CD14-positive monocyte (primary cell): Measurements from ENCODE around the gene PLD1. TPM values are rescaled to one million over a fixed set of nuclear protein-coding genes. Genes with fewer than 3 reads are reported as not detected.

ENCODE experiments used
- DNase-seq, 3 donors: peaks; one replicate each; pipeline ENCODE4 v3.0.0-alpha.2; 2011 to 2022
- H2AFZ ChIP-seq: 2 replicates; pipeline ENCODE4 v1.6.0; 2012; ENCODE audit warnings: mild to moderate bottlenecking, low read depth, low read length, inconsistent platforms; ENCODE audit not compliant: insufficient read depth, poor library complexity, severe bottlenecking
- H3K27ac ChIP-seq, 2 donors: 1 replicate in 1 of 2; 2 replicates in 1 of 2; pipeline ENCODE4 v1.5.1; 2012 to 2013; ENCODE audit warnings: low read length in 2 of 2, control low read depth in 1 of 2, inconsistent platforms in 1 of 2, low read depth in 1 of 2, mild to moderate bottlenecking in 1 of 2
- H3K27me3 ChIP-seq, 2 donors: one replicate each; pipeline versions ENCODE4 v1.6.0 to v1.6.1; 2011 to 2013; ENCODE audit warnings: low read length in 2 of 2; ENCODE audit not compliant: control insufficient read depth in 2 of 2, insufficient read depth in 2 of 2
- H3K36me3 ChIP-seq, 2 donors: replicated peaks in 1 of 2; 1 replicate in 1 of 2; 2 replicates in 1 of 2; pipeline versions ENCODE4 v1.5.1 to v1.6.1; 2012 to 2013; ENCODE audit warnings: low read length in 2 of 2, control low read depth in 1 of 2, inconsistent platforms in 1 of 2, mild to moderate bottlenecking in 1 of 2; ENCODE audit not compliant: insufficient read depth in 2 of 2, control insufficient read depth in 1 of 2
- H3K4me1 ChIP-seq, 2 donors: 1 replicate in 1 of 2; 2 replicates in 1 of 2; pipeline versions ENCODE4 v1.5.1 to v1.6.1; 2012 to 2013; ENCODE audit warnings: low read length in 2 of 2, control low read depth in 1 of 2, inconsistent platforms in 1 of 2, mild to moderate bottlenecking in 1 of 2, moderate library complexity in 1 of 2; ENCODE audit not compliant: insufficient read depth in 2 of 2, control insufficient read depth in 1 of 2
- H3K4me2 ChIP-seq: replicated peaks from 2 replicates; pipeline ENCODE3; 2012; ENCODE audit warnings: low read length, moderate library complexity, mild to moderate bottlenecking; ENCODE audit not compliant: poor library complexity, severe bottlenecking; ENCODE audit errors: extremely low read depth
- H3K4me3 ChIP-seq, 3 experiments: fragments of 200-600 bp in 1 of 3; sonication (generic) in 1 of 3; replicated peaks in 1 of 3; 1 replicate in 2 of 3; 2 replicates in 1 of 3; pipeline ENCODE4 v1.5.1; 2011 to 2013; ENCODE audit warnings: low read length in 3 of 3, mild to moderate bottlenecking in 3 of 3, control low read depth in 2 of 3, low read depth in 2 of 3, inconsistent platforms in 1 of 3, moderate library complexity in 1 of 3
- H3K79me2 ChIP-seq: 2 replicates; pipeline ENCODE4 v1.6.0; 2012; ENCODE audit warnings: mild to moderate bottlenecking, control low read depth, inconsistent platforms, low read length, moderate library complexity; ENCODE audit not compliant: insufficient read depth
- H3K9ac ChIP-seq: 2 replicates; pipeline ENCODE4 v1.6.0; 2017; ENCODE audit warnings: low read length, mild to moderate bottlenecking; ENCODE audit not compliant: insufficient read depth, poor library complexity, severe bottlenecking
- H3K9me3 ChIP-seq, 2 donors: replicated peaks in 1 of 2; 1 replicate in 1 of 2; 2 replicates in 1 of 2; pipeline versions ENCODE4 v1.5.1 to v1.6.1; 2012 to 2013; ENCODE audit warnings: low read length in 2 of 2, control low read depth in 1 of 2; ENCODE audit not compliant: control insufficient read depth in 1 of 2, insufficient read depth in 1 of 2
- H4K20me1 ChIP-seq: 2 replicates; pipeline ENCODE4 v1.6.0; 2012; ENCODE audit warnings: mild to moderate bottlenecking, low read length, control low read depth, moderate library complexity; ENCODE audit not compliant: insufficient read depth
- H3K27ac Mint-ChIP-seq, 7 donors: one replicate each; pipeline ENCODE4 v1.8.0; 2020; ENCODE audit warnings: mild to moderate bottlenecking in 7 of 7, mixed read lengths in 7 of 7, moderate library complexity in 6 of 7, inconsistent platforms in 2 of 7
- H3K27me3 Mint-ChIP-seq, 3 donors: one replicate each; pipeline ENCODE4 v1.8.0; 2021 to 2022; ENCODE audit warnings: low read depth in 3 of 3, mild to moderate bottlenecking in 3 of 3, mixed read lengths in 3 of 3, moderate library complexity in 3 of 3, inconsistent platforms in 1 of 3
- H3K36me3 Mint-ChIP-seq, 2 donors: one replicate each; pipeline ENCODE4 v1.8.0; 2020; ENCODE audit warnings: mixed read lengths in 2 of 2, inconsistent platforms in 1 of 2, mild to moderate bottlenecking in 1 of 2
- H3K4me1 Mint-ChIP-seq: one replicate; pipeline ENCODE4 v1.8.0; 2020; ENCODE audit warnings: mild to moderate bottlenecking, mixed read lengths
- H3K4me3 Mint-ChIP-seq, 2 donors: one replicate each; pipeline ENCODE4 v1.8.0; 2020; ENCODE audit warnings: mild to moderate bottlenecking in 2 of 2, mixed read lengths in 2 of 2, moderate library complexity in 1 of 2
- H3K9me3 Mint-ChIP-seq, 7 donors: one replicate each; pipeline ENCODE4 v1.8.0; 2020 to 2022; ENCODE audit warnings: mixed read lengths in 7 of 7, mild to moderate bottlenecking in 6 of 7, moderate library complexity in 6 of 7, inconsistent platforms in 2 of 7
- WGBS: methylation state at CpG from one replicate; pipeline ENCODE4 v1.1.5; 2013; ENCODE audit warnings: missing lambda C conversion rate; ENCODE audit not compliant: insufficient coverage; 5-methylcytosine and 5-hydroxymethylcytosine counted together
- intact Hi-C, 2 donors: fragments of 100-400 bp; cut with micrococcal nuclease; formaldehyde crosslinking; loops; one replicate each; pipeline versions ENCODE4 v1.15.0 to v1.15.1; 2023
- polyA plus RNA-seq, 3 donors: library from polyadenylated mRNA; depleted of rRNA in 1 of 3; unstranded in 2 of 3; stranded (reverse) in 1 of 3; fragments of 300-500 nt in 2 of 3; fragments of >200 nt in 1 of 3; fragmentation: Illumina TruSeq in 2 of 3; gene quantifications; 1 replicate in 2 of 3; 2 replicates in 1 of 3; pipeline ENCODE4 v1.2.3, GENCODE V29; 2012 to 2021
- TF ChIP-seq, protein P1 (sequence below): fragments of 200-600 bp; IDR thresholded peaks from one replicate; pipeline ENCODE4 v1.8.0; 2022; ENCODE audit warnings: antibody characterized with exemption, mild to moderate bottlenecking

PLD1 gene
- polyA plus RNA-seq, 3 donors = 5.1 to 7.9 (median 5.8) TPM

DNA sequence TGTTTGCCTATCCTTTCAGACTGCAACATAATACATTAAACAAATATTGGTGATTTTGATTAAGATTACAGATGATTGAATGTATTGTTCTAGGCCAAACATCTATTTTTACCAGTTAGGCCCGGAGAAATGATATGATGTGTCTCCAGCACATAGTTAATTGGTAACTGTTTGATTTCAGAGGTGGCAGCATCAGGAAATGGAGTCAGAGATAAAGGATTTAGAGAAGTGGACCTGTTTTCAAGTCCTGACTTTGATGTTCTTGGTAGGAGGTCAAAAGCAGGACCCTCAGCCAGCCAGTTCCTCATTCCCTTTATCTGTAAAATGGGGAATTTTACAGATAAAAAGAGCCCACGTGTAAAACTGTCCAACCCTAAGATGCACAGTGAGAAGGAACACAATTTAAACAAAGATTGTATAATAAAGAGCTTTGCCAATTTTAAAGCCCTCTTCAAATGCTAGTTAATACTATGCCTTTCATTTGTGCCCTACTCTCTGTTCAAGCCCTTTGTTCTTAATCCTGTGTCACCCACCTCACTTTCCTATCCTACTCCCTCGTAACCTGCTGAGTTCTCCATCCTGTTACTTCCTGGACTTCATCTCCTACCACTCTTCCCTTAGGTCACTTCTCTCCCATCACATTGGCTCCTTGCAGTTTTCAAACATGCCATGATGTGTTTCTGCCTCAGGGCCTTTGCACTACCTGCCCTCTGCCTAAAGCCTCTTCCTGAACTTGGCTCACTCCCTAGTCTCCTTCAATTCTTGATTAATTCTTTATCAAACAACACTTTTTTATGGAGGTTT lies 35.4 kb upstream of the PLD1 start:
- Histone ChIP-seq H3K27me3 (no peaks in the 10 kb centered on the region), H3K9ac (no peak overlapping the region), H3K79me2 (no peaks in the 10 kb centered on the region), H3K4me1 (peaks cover 10 to 15% of the 10 kb centered on the region in 2 donors), H4K20me1 (no peaks in the 10 kb centered on the region), H3K4me3 (no peak overlapping the region), H2AFZ (no peak overlapping the region), H3K4me2 (no peak overlapping the region), H3K36me3 (no peaks in the 10 kb centered on the region), H3K9me3 (no peaks in the 10 kb centered on the region), H3K27ac (no peak overlapping the region)
- intact Hi-C loops = no loop called here
- DNase-seq = no peak
- no peaks in the 10 kb centered on the region for H3K36me3 Mint-ChIP-seq
- no peak overlapping the region for H3K27ac Mint-ChIP-seq
- H3K4me1 Mint-ChIP-seq = peaks cover 28% of the 10 kb centered on the region
- peaks cover 0 to 2% (median 0%) of the 10 kb centered on the region in 7 donors for H3K9me3 Mint-ChIP-seq
- H3K27me3 Mint-ChIP-seq = peaks cover 1 to 4% (median 2%) of the 10 kb centered on the region in 3 donors
- 92% methylated on average over 1 of the region's 3 CpGs for WGBS
- TF ChIP-seq, protein P1, sequence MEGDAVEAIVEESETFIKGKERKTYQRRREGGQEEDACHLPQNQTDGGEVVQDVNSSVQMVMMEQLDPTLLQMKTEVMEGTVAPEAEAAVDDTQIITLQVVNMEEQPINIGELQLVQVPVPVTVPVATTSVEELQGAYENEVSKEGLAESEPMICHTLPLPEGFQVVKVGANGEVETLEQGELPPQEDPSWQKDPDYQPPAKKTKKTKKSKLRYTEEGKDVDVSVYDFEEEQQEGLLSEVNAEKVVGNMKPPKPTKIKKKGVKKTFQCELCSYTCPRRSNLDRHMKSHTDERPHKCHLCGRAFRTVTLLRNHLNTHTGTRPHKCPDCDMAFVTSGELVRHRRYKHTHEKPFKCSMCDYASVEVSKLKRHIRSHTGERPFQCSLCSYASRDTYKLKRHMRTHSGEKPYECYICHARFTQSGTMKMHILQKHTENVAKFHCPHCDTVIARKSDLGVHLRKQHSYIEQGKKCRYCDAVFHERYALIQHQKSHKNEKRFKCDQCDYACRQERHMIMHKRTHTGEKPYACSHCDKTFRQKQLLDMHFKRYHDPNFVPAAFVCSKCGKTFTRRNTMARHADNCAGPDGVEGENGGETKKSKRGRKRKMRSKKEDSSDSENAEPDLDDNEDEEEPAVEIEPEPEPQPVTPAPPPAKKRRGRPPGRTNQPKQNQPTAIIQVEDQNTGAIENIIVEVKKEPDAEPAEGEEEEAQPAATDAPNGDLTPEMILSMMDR = no peak
- H3K4me3 Mint-ChIP-seq = no peak overlapping the region

DNA sequence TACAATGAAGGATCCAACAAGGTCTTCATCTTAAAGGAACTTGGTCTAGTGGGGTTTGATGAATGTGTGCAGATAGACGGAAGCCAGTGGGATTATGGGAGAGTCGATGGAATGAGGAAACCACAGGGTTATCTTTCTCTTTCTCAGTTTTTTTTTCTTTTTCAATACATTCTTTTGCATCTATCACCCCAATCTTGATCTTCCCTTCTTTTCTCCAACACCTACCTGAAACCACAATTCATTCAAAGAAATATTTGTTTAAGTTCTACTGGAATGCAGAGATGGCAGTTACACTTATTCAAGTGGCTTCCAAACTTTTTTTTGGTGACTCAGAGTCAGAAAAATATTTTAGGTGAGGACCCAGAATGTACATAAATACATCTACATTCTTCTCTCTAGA lies 34.6 kb upstream of the PLD1 start:
- H3K4me3 Mint-ChIP-seq = no peak overlapping the region
- no peak for DNase-seq
- no peaks in the 10 kb centered on the region for H3K27me3 ChIP-seq
- no peak overlapping the region for H2AFZ ChIP-seq
- TF ChIP-seq, protein P1 = no peak
- H3K27me3 Mint-ChIP-seq = peaks cover 1 to 4% (median 2%) of the 10 kb centered on the region in 3 donors
- no peak overlapping the region for H3K4me3 ChIP-seq
- H3K4me1 ChIP-seq = peaks cover 3 to 7% of the 10 kb centered on the region in 2 donors
- H4K20me1 ChIP-seq = no peaks in the 10 kb centered on the region
- H3K79me2 ChIP-seq = no peaks in the 10 kb centered on the region
- H3K27ac Mint-ChIP-seq = peak overlapping the region in 1 of 7 donors; percentile 50
- no peaks in the 10 kb centered on the region for H3K9me3 ChIP-seq
- no peak overlapping the region for H3K4me2 ChIP-seq
- H3K27ac ChIP-seq = no peak overlapping the region
- no peak overlapping the region for H3K9ac ChIP-seq
- intact Hi-C loops = no loop called here
- no CpG with 5 or more reads among the region's 2 CpGs for WGBS
- peaks cover 22% of the 10 kb centered on the region for H3K4me1 Mint-ChIP-seq
- no peaks in the 10 kb centered on the region for H3K36me3 Mint-ChIP-seq
- H3K9me3 Mint-ChIP-seq = peaks cover 0 to 2% (median 0%) of the 10 kb centered on the region in 7 donors
- no peaks in the 10 kb centered on the region for H3K36me3 ChIP-seq
